ENCODE data around the gene ANKRD2. TPM values are rescaled to one million over a fixed set of nuclear protein-coding genes. Genes with fewer than 3 reads are reported as not detected.

The ANKRD2 gene, protein sequence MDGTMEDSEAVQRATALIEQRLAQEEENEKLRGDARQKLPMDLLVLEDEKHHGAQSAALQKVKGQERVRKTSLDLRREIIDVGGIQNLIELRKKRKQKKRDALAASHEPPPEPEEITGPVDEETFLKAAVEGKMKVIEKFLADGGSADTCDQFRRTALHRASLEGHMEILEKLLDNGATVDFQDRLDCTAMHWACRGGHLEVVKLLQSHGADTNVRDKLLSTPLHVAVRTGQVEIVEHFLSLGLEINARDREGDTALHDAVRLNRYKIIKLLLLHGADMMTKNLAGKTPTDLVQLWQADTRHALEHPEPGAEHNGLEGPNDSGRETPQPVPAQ
- total RNA-seq (3.6 TPM), polyA plus RNA-seq (ENCODE audit: insufficient read depth, low read depth, low replicate concordance) (10.0 TPM)
- long read RNA-seq, donor 1: 0 reads
- long read RNA-seq, donor 2: 0 reads
- long read RNA-seq, donor 3: 0 reads
- long read RNA-seq, donor 4: 0 reads
- long read RNA-seq, donor 5: 0 reads
- long read RNA-seq, donor 6: 0 reads
- long read RNA-seq, donor 7, partial matches to known transcripts: 0 of 2 reads
- long read RNA-seq, donor 7, other reads (novel, unspliced or antisense): 2 of 2 reads
- long read RNA-seq, donor 8, partial matches to known transcripts: 0 of 1 reads
- long read RNA-seq, donor 8, other reads (novel, unspliced or antisense): 0 of 1 reads
- long read RNA-seq, donor 9: 0 reads
- long read RNA-seq, donor 10, partial matches to known transcripts: 0 of 2 reads
- long read RNA-seq, donor 10, other reads (novel, unspliced or antisense): 0 of 2 reads

DNA sequence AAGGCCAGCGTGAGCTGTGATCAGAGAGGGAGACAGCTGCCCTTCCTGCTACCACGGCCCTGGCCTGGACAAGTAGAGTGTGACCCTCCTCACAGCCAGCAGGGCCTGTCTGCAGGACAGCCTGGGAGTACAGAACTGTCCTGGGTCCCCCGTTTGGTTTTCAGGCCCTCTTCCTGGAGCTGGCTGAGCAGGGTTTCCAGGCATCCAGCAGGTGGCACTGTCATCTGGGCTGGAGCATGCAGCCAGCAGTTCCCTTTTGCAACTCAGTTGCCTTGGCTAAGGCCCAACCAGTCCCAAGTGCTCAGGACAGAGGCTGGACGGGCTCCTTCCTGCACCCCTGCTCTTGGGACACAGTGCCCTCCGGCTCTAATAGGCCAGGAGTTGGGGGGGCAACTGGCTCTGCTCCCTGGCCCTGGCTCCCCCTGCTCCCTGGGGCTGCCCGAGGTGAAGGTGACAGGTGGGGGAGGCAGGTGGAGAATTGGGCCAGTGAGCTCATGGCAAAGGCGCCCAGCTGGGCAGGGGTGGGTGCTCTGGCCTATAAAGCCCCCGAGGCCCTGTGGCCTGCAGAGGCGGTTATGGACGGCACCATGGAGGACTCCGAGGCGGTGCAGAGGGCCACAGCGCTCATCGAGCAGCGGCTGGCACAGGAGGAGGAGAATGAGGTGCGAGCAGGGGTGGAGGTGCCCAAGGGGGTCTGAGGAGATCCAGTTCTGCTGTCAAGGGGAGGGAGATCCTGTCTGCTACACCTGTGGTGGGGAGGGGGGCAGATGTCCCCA is at the start of gene ANKRD2:
TSS of gene ANKRD2 (plus strand) at position 566 of the 776 bp plus-strand sequence. CDS start at position 576, 10 bp downstream.
- peak; percentile 79 to 92 (median 80) for DNase-seq
- H3K27me3 ChIP-seq (ENCODE audit: control insufficient read depth, insufficient read depth, low read length): no peaks in the 10 kb centered on the region
- TF ChIP-seq, protein P1, sequence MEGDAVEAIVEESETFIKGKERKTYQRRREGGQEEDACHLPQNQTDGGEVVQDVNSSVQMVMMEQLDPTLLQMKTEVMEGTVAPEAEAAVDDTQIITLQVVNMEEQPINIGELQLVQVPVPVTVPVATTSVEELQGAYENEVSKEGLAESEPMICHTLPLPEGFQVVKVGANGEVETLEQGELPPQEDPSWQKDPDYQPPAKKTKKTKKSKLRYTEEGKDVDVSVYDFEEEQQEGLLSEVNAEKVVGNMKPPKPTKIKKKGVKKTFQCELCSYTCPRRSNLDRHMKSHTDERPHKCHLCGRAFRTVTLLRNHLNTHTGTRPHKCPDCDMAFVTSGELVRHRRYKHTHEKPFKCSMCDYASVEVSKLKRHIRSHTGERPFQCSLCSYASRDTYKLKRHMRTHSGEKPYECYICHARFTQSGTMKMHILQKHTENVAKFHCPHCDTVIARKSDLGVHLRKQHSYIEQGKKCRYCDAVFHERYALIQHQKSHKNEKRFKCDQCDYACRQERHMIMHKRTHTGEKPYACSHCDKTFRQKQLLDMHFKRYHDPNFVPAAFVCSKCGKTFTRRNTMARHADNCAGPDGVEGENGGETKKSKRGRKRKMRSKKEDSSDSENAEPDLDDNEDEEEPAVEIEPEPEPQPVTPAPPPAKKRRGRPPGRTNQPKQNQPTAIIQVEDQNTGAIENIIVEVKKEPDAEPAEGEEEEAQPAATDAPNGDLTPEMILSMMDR (IDR thresholded peaks at IDR 0.05; ENCODE audit: borderline replicate concordance, extremely low read depth, insufficient read depth): peak; percentile 86
- intact Hi-C loops (cut with DNase I): no loop called here
- peaks cover 0 to 3% (median 0%) of the 10 kb centered on the region in 3 donors for H3K36me3 ChIP-seq (ENCODE audit: control insufficient read depth in 2 of 3, insufficient read depth in 3 of 3, low read length in 3 of 3)
- H3K4me1 ChIP-seq (ENCODE audit: control insufficient read depth in 2 of 3, insufficient read depth in 2 of 3, low read depth in 1 of 3, low read length in 3 of 3): peaks cover 0 to 19% (median 14%) of the 10 kb centered on the region in 3 donors
- H3K4me3 ChIP-seq (ENCODE audit: low read length in 3 of 3): no peak within 1 kb of the TSS
- H3K27ac ChIP-seq (ENCODE audit: low read depth in 2 of 2, low read length in 2 of 2): peak within 1 kb of the TSS; percentile 73 to 79
- H3K9ac ChIP-seq (ENCODE audit: low read length in 3 of 3): peak within 1 kb of the TSS in 1 of 3 donors; percentile 57
- FAIRE-seq: no peak
- no peaks in the 10 kb centered on the region for H3K9me3 ChIP-seq (ENCODE audit: control insufficient read depth in 2 of 3, insufficient read depth in 1 of 3, low read length in 3 of 3)

DNA sequence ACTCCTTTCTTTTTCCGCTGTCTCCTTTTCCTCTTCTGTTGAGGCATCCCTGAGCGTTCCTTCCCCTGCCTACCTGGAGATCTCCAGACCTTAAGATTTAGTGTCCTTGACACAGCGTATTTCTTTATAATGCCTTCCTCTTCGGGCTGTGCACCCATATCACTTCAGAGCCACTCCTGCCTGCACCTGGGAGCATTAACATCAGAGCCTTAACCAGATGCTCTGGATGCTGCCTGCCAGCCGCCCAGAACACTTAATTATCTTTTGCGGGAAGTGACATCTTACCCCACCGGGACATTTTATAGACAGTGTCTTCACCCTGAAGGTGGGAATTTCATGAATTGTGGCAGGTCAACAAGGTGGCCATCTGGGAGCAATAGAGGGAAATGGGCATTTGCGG is 49.6 kb upstream of the ANKRD2 start:
- no peak overlapping the region for H3K9ac ChIP-seq (ENCODE audit: low read length in 3 of 3)
- TF ChIP-seq, protein P1 (IDR thresholded peaks at IDR 0.05; ENCODE audit: borderline replicate concordance, extremely low read depth, insufficient read depth): no peak
- H3K27me3 ChIP-seq (ENCODE audit: control insufficient read depth, insufficient read depth, low read length): no peaks in the 10 kb centered on the region
- H3K27ac ChIP-seq (ENCODE audit: low read depth in 2 of 2, low read length in 2 of 2): no peak overlapping the region
- peaks cover 6 to 20% (median 10%) of the 10 kb centered on the region in 3 donors for H3K4me1 ChIP-seq (ENCODE audit: control insufficient read depth in 2 of 3, insufficient read depth in 2 of 3, low read depth in 1 of 3, low read length in 3 of 3)
- H3K36me3 ChIP-seq (ENCODE audit: control insufficient read depth in 2 of 3, insufficient read depth in 3 of 3, low read length in 3 of 3): no peaks in the 10 kb centered on the region
- intact Hi-C loops (cut with DNase I): no loop called here
- DNase-seq: no peak
- no peak for FAIRE-seq
- H3K9me3 ChIP-seq (ENCODE audit: control insufficient read depth in 2 of 3, insufficient read depth in 1 of 3, low read length in 3 of 3): no peaks in the 10 kb centered on the region
- H3K4me3 ChIP-seq (ENCODE audit: low read length in 3 of 3): no peak overlapping the region

DNA sequence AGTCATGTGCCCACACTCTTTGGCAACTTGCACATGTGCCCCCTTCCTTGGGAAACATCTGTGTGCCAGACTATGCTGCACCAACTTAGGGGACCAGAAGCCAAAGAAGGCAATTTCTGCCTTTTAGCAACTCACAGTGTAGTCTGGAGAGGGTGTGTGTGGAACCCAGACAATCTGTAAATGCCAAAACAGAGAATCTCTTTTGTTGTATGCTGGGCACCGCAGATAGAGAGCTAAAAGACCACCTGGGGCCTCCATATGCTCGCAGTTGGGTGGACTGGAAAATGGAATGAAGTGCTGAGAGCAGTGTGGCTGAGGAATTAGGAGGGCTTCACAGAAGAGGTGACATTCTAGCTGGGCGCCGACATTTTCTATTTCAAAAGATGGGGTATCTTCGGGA is 47.5 kb upstream of the ANKRD2 start:
- no peaks in the 10 kb centered on the region for H3K27me3 ChIP-seq (ENCODE audit: control insufficient read depth, insufficient read depth, low read length)
- TF ChIP-seq, protein P1 (IDR thresholded peaks at IDR 0.05; ENCODE audit: borderline replicate concordance, extremely low read depth, insufficient read depth): no peak
- intact Hi-C loops (cut with DNase I): no loop called here

More for the DNA sequence above, 47.5 kb upstream of the ANKRD2 start:
- Histone ChIP-seq H3K9me3 (ENCODE audit: control insufficient read depth in 2 of 3, insufficient read depth in 1 of 3, low read length in 3 of 3) (no peaks in the 10 kb centered on the region), H3K36me3 (ENCODE audit: control insufficient read depth in 2 of 3, insufficient read depth in 3 of 3, low read length in 3 of 3) (no peaks in the 10 kb centered on the region), H3K4me3 (ENCODE audit: low read length in 3 of 3) (no peak overlapping the region), H3K4me1 (ENCODE audit: control insufficient read depth in 2 of 3, insufficient read depth in 2 of 3, low read depth in 1 of 3, low read length in 3 of 3) (peaks cover 0 to 18% (median 10%) of the 10 kb centered on the region in 3 donors), H3K9ac (ENCODE audit: low read length in 3 of 3) (no peak overlapping the region), H3K27ac (ENCODE audit: low read depth in 2 of 2, low read length in 2 of 2) (no peak overlapping the region)
- DNase-seq (no peak), FAIRE-seq (no peak)

Data from kidney (tissue), 22 donors.